ENCODE data around the gene MTM1. TPM values are rescaled to one million over a fixed set of nuclear protein-coding genes. Genes with fewer than 3 reads are reported as not detected.

Gene MTM1
- total and polyA plus RNA-seq, 2 experiments from 2014 or later = 3.2 to 8.7 TPM

- Mint-ChIP-seq H3K4me3 (no peak overlapping the region), H3K27me3 (ENCODE audit: insufficient read depth, low read depth, poor library complexity) (peaks cover 10% of the 10 kb centered on the region), H3K27ac (peak overlapping the region; percentile 74; the same call in 1 of the 2 replicates), H3K36me3 (ENCODE audit: low read depth) (no peaks in the 10 kb centered on the region), H3K4me1 (peaks cover 37% of the 10 kb centered on the region), H3K9me3 (no peaks in the 10 kb centered on the region)
- no peaks in the 10 kb centered on the region for H3K36me3 ChIP-seq (ENCODE audit: insufficient read depth)
- H3K27me3 ChIP-seq (ENCODE audit: insufficient read depth) = peaks cover 11% of the 10 kb centered on the region
- no peak overlapping the region for H2AFZ ChIP-seq
- peak overlapping the region; percentile 55; the same call in 1 of the 2 replicates for H3K4me2 ChIP-seq
- no peaks in the 10 kb centered on the region for H3K9me2 ChIP-seq (ENCODE audit: insufficient read depth)
- H3K4me1 ChIP-seq (ENCODE audit: insufficient read depth) = peaks cover 13% of the 10 kb centered on the region
- peak; percentile 49 for DNase-seq (ENCODE audit: low spot score)
- peak; percentile 5; the same call in 2 of the 3 replicates for ATAC-seq
- H4K20me1 ChIP-seq (replicated peaks; ENCODE audit: insufficient read depth) = no peaks in the 10 kb centered on the region
- no peak overlapping the region for H3K4me3 ChIP-seq
- no peaks in the 10 kb centered on the region for H3F3A ChIP-seq (replicated peaks; ENCODE audit: low read depth)
- H3K79me2 ChIP-seq (replicated peaks; ENCODE audit: insufficient read depth) = peaks cover 10% of the 10 kb centered on the region; the same call in 1 of the 2 replicates
- no peak overlapping the region for H3K27ac ChIP-seq (ENCODE audit: low read depth)
- TF ChIP-seq ZNF331 (CRISPR knock-in tag; IDR thresholded peaks at IDR 0.05; ENCODE audit: low read depth) (no peak), ZNF114 (CRISPR knock-in tag; IDR thresholded peaks at IDR 0.05) (no peak), EZH2phosphoT487 (IDR thresholded peaks at IDR 0.05; ENCODE audit: unreplicated experiment) (no peak), ZNF462 (CRISPR knock-in tag; IDR thresholded peaks at IDR 0.05) (no peak), JUNB (IDR thresholded peaks at IDR 0.05; ENCODE audit: unreplicated experiment) (no peak), POLR2AphosphoS5 (IDR thresholded peaks at IDR 0.05; ENCODE audit: low read depth) (no peak), CREB1 (CRISPR knock-in tag; IDR thresholded peaks at IDR 0.05; ENCODE audit: low read depth) (no peak), EZH2 (IDR thresholded peaks at IDR 0.05; ENCODE audit: low read depth, unreplicated experiment) (no peak)
- TF ChIP-seq, protein P1, sequence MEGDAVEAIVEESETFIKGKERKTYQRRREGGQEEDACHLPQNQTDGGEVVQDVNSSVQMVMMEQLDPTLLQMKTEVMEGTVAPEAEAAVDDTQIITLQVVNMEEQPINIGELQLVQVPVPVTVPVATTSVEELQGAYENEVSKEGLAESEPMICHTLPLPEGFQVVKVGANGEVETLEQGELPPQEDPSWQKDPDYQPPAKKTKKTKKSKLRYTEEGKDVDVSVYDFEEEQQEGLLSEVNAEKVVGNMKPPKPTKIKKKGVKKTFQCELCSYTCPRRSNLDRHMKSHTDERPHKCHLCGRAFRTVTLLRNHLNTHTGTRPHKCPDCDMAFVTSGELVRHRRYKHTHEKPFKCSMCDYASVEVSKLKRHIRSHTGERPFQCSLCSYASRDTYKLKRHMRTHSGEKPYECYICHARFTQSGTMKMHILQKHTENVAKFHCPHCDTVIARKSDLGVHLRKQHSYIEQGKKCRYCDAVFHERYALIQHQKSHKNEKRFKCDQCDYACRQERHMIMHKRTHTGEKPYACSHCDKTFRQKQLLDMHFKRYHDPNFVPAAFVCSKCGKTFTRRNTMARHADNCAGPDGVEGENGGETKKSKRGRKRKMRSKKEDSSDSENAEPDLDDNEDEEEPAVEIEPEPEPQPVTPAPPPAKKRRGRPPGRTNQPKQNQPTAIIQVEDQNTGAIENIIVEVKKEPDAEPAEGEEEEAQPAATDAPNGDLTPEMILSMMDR (conservative IDR thresholded peaks at IDR 0.05; ENCODE audit: low read depth in 2 of 2) = no peak
These were observed 2.9 kb upstream of the MTM1 start for GRCh38 chrX:150565551-150565950.
